ENCODE results near the gene PPIA. TPM values are rescaled to one million over a fixed set of nuclear protein-coding genes. Genes with fewer than 3 reads are reported as not detected.

The PPIA gene
- polyA plus RNA-seq, 3 donors, result 1,614 to 2,276 (median 2,037) TPM

DNA sequence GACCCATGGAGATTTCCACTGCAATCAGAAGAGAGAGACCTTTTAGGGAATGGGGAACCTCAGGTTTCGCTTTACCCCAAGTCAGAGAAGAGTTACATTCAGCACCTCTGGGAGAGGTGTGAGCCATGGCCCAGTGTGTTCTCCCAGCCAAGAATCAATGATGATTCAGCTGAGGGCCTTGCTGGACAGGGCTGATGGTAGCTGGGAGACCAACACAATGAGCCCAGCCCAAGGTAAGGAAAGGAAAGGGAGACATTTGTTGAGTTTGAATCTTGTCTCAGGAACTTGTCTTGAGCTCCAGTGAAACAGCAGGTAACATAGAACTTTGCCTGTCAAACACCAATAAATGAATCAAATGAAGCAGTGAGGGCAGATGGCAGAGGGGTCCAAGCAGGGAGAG, 14.0 kb upstream of the PPIA start:
- Mint-ChIP-seq H3K4me1 (no peaks in the 10 kb centered on the region), H3K27me3 (ENCODE audit: low read depth in 3 of 3) (peaks cover 0 to 2% (median 1%) of the 10 kb centered on the region in 3 donors), H3K4me3 (no peak overlapping the region), H3K9me3 (peaks cover 4 to 11% (median 7%) of the 10 kb centered on the region in 7 donors), H3K27ac (no peak overlapping the region), H3K36me3 (no peaks in the 10 kb centered on the region)
- H3K4me1 ChIP-seq (ENCODE audit: control insufficient read depth in 1 of 2, insufficient read depth in 2 of 2, low read length in 2 of 2), result no peaks in the 10 kb centered on the region
- no peaks in the 10 kb centered on the region for H3K36me3 ChIP-seq (replicated peaks in 1 of 2; ENCODE audit: control insufficient read depth in 1 of 2, insufficient read depth in 2 of 2, low read length in 2 of 2)
- H3K4me2 ChIP-seq (replicated peaks; ENCODE audit: extremely low read depth, low read length, poor library complexity, severe bottlenecking), result no peak overlapping the region
- no CpG with 5 or more reads among the region's 1 CpG for WGBS (ENCODE audit: insufficient coverage)
- H3K27ac ChIP-seq (ENCODE audit: low read depth in 1 of 2, low read length in 2 of 2), result no peak overlapping the region
- DNase-seq, result no peak
- H2AFZ ChIP-seq (ENCODE audit: insufficient read depth, low read depth, low read length, poor library complexity, severe bottlenecking), result no peak overlapping the region
- H3K27me3 ChIP-seq (ENCODE audit: control insufficient read depth in 2 of 2, insufficient read depth in 2 of 2, low read length in 2 of 2), result no peaks in the 10 kb centered on the region
- H4K20me1 ChIP-seq (ENCODE audit: insufficient read depth, low read length), result no peaks in the 10 kb centered on the region
- no peak overlapping the region for H3K9ac ChIP-seq (ENCODE audit: insufficient read depth, low read length, poor library complexity, severe bottlenecking)
- TF ChIP-seq CTCF (IDR thresholded peaks at IDR 0.05), result no peak
- intact Hi-C loops (cut with micrococcal nuclease), result no loop called here
- H3K79me2 ChIP-seq (ENCODE audit: insufficient read depth, low read length), result no peaks in the 10 kb centered on the region
- H3K9me3 ChIP-seq (replicated peaks in 1 of 2; ENCODE audit: control insufficient read depth in 1 of 2, insufficient read depth in 1 of 2, low read length in 2 of 2), result peaks cover 0 to 10% of the 10 kb centered on the region in 2 donors
- no peak overlapping the region for H3K4me3 ChIP-seq (replicated peaks in 1 of 3; ENCODE audit: low read depth in 2 of 3, low read length in 3 of 3)

DNA sequence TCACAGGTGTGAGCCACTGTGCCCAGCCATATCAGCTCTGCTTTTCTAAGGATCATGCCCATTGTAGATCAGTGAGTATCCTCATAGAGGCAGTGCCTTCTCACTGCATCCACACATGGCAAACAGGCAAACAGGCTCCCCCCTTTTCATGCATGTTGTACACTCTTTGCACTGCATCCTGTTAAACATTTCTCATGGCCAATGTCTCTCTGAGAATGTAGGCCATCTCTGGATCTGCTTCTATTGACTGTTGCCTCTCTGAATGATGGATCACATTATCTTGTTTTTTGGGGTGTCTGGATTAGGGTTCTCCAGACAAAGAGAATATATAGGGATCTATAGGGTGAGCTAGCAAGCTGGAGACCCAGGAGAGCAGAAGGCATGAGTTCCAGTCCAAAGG, 13.1 kb upstream of the PPIA start:
- Histone ChIP-seq H3K27ac (ENCODE audit: low read depth in 1 of 2, low read length in 2 of 2) (no peak overlapping the region), H3K36me3 (replicated peaks in 1 of 2; ENCODE audit: control insufficient read depth in 1 of 2, insufficient read depth in 2 of 2, low read length in 2 of 2) (no peaks in the 10 kb centered on the region), H2AFZ (ENCODE audit: insufficient read depth, low read depth, low read length, poor library complexity, severe bottlenecking) (no peak overlapping the region), H3K4me3 (replicated peaks in 1 of 3; ENCODE audit: low read depth in 2 of 3, low read length in 3 of 3) (no peak overlapping the region), H3K4me1 (ENCODE audit: control insufficient read depth in 1 of 2, insufficient read depth in 2 of 2, low read length in 2 of 2) (no peaks in the 10 kb centered on the region), H3K79me2 (ENCODE audit: insufficient read depth, low read length) (no peaks in the 10 kb centered on the region), H3K27me3 (ENCODE audit: control insufficient read depth in 2 of 2, insufficient read depth in 2 of 2, low read length in 2 of 2) (no peaks in the 10 kb centered on the region), H3K9ac (ENCODE audit: insufficient read depth, low read length, poor library complexity, severe bottlenecking) (no peak overlapping the region), H3K4me2 (replicated peaks; ENCODE audit: extremely low read depth, low read length, poor library complexity, severe bottlenecking) (no peak overlapping the region), H3K9me3 (replicated peaks in 1 of 2; ENCODE audit: control insufficient read depth in 1 of 2, insufficient read depth in 1 of 2, low read length in 2 of 2) (peaks cover 0 to 10% of the 10 kb centered on the region in 2 donors), H4K20me1 (ENCODE audit: insufficient read depth, low read length) (no peaks in the 10 kb centered on the region)
- Mint-ChIP-seq H3K9me3 (peaks cover 4 to 11% (median 7%) of the 10 kb centered on the region in 7 donors), H3K4me1 (no peaks in the 10 kb centered on the region), H3K4me3 (no peak overlapping the region), H3K36me3 (no peaks in the 10 kb centered on the region), H3K27me3 (ENCODE audit: low read depth in 3 of 3) (peaks cover 0 to 1% (median under 1%) of the 10 kb centered on the region in 3 donors), H3K27ac (no peak overlapping the region)
- no peak for DNase-seq
- intact Hi-C loops (cut with micrococcal nuclease), result no loop called here
- no peak for TF ChIP-seq CTCF (IDR thresholded peaks at IDR 0.05)
